Epithelial cell of esophagus (primary cell): ENCODE results near the gene DRAP1.

ENCODE experiments used
- DNase-seq: peaks from one replicate; pipeline ENCODE4 v3.0.0; 2010; ENCODE audit warnings: low read depth
- H3K4me3 ChIP-seq: 2 replicates; pipeline ENCODE4 v1.5.1; 2011; ENCODE audit warnings: mild to moderate bottlenecking, low read length, control low read depth
- CTCF ChIP-seq: IDR thresholded peaks from 2 replicates; pipeline ENCODE4 v1.5.1; 2011; ENCODE audit warnings: low read depth, mild to moderate bottlenecking, low read length, control low read depth, inconsistent platforms; ENCODE audit not compliant: insufficient read depth; ENCODE audit errors: missing control alignments

DRAP1 gene

GRCh38 chr11:65958291-65958690 is 39.1 kb downstream of the DRAP1 start:
- TF ChIP-seq CTCF, result no peak
- DNase-seq, result no peak
- no peak overlapping the region for H3K4me3 ChIP-seq

- no peak for DNase-seq
- TF ChIP-seq CTCF, result no peak
- no peak overlapping the region for H3K4me3 ChIP-seq
Observed at GRCh38 chr11:65958774-65959420, 39.7 kb downstream of the DRAP1 start.

- no peak for DNase-seq
- peak overlapping the region; percentile 83 for H3K4me3 ChIP-seq
- no peak for TF ChIP-seq CTCF
Observed at GRCh38 chr11:65960824-65961266, 41.6 kb downstream of the DRAP1 start.

GRCh38 chr11:65961267-65962140 is 42.3 kb downstream of the DRAP1 start, which contains the start of gene SART1:
Gene SART1, plus strand, starts transcription at chr11:65961734. Its CDS starts 47 bp downstream, at chr11:65961781.
- TF ChIP-seq CTCF, result no peak
- H3K4me3 ChIP-seq, result peak within 1 kb of the TSS; percentile 83
- peak; percentile 96 for DNase-seq

- DNase-seq, result no peak
- peak overlapping the region; percentile 83 for H3K4me3 ChIP-seq
- TF ChIP-seq CTCF, result no peak
Observed at GRCh38 chr11:65962141-65962564, 42.9 kb downstream of the DRAP1 start.

- no peak for TF ChIP-seq CTCF
Observed at GRCh38 chr11:65964906-65965305, 45.7 kb downstream of the DRAP1 start.

More at GRCh38 chr11:65964906-65965305, 45.7 kb downstream of the DRAP1 start:
- no peak for DNase-seq
- H3K4me3 ChIP-seq, result no peak overlapping the region
